ENCODE data around the gene EID2.

- TF ChIP-seq POLR2A (IDR thresholded peaks at IDR 0.05) (no peak), CTCF (IDR thresholded peaks at IDR 0.05) (no peak)
Observed at GRCh38 chr19:39512988-39513387, 27.0 kb downstream of the EID2 start.

Measured in adrenal gland (tissue), 5 donors.